ENCODE data around the gene GABRG3. TPM values are rescaled to one million over a fixed set of nuclear protein-coding genes. Genes with fewer than 3 reads are reported as not detected.
A peak's percentile ranks its signal among the peaks of the same experiment; 100 is the strongest.

GABRG3 gene
- polyA plus RNA-seq, 1 donor (not counting 4 experiments of a cell fraction or from before 2014, with no cell fraction given), result not detected

DNA sequence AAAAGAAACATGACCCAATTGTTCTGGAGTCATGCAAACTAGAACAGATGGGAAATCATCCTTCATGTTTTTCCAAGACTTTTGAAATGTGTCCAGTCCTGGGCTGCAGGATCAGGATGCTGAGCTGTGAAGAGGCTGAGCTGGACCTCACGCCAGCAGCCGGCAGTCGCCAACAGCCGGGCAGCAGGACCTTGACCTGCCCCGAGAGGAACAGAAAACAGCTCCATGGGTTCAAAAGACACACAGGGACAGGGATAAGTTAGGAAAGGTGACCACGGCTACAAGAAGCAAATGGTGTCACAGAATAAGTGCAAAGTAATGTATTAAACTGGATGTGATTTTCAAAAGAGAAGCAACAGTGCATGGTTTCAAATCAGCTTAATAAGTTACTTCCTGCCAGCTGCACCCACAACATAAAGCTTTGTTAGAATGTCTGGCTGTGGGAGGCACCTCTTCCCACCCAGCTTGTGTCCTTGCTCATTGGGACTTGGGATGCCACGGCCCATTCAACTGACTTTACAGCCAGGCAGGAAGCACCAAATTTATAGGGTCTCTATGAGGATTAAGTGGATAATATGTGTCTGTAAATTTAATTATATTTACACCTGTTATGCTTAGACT, 266.4 kb downstream of the GABRG3 start:
- dilution Hi-C loops (cut with MboI; ENCODE audit: extremely low pct_ligation_motif_present, low sequenced_read_pairs), result no loop called here
- no peak for FAIRE-seq

DNA sequence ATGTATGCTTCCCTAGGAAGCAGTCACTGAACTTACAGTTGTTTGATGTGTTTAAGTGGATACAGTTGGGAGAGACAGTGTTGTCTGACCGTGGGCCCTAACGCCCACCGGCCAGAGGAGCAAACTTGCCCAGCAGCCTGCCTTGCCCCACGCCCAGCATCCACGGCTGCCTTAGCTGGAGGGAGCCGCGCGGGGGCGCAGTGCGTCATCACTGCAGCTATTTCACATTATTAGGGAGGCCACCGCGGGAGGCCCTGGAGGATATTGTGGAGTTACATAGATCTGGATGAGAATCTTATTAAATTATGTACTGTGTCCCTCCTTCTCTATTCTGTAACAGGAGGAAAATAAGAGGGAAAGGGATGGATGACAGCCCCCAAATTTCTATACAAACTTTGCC, 267.2 kb downstream of the GABRG3 start:
- H3K9me1 ChIP-seq (ENCODE audit: control insufficient read depth, extremely low read depth, insufficient read depth, low read length), result no peaks in the 10 kb centered on the region
- DNase-seq (ENCODE audit: low read depth, low spot score), result no peak
- dilution Hi-C loops (cut with MboI; ENCODE audit: extremely low pct_ligation_motif_present, low sequenced_read_pairs), result no loop called here
- H3K4me3 ChIP-seq (ENCODE audit: control insufficient read depth in 2 of 3, extremely low read depth in 1 of 3, insufficient read depth in 2 of 3, low read depth in 1 of 3, low read length in 3 of 3), result no peak overlapping the region
- H2AFZ ChIP-seq (ENCODE audit: control insufficient read depth, low read length), result no peak overlapping the region
- TF ChIP-seq EZH2 (IDR thresholded peaks at IDR 0.05; ENCODE audit: low read length) (no peak), CTCF (optimal IDR thresholded peaks at IDR 0.05 in 1 of 3, IDR thresholded peaks at IDR 0.05 in 1 of 3, conservative IDR thresholded peaks at IDR 0.05 in 1 of 3; ENCODE audit: extremely low read depth in 1 of 3, insufficient read depth in 2 of 3, low read length in 3 of 3) (peak in 1 of 3 experiments; percentile 49)
- H3K9me3 ChIP-seq (ENCODE audit: control insufficient read depth, low read depth, low read length), result no peaks in the 10 kb centered on the region
- H3K79me2 ChIP-seq (ENCODE audit: control insufficient read depth, insufficient read depth, low read length), result no peaks in the 10 kb centered on the region
- FAIRE-seq, result no peak
- no peaks in the 10 kb centered on the region for H4K20me1 ChIP-seq (ENCODE audit: control insufficient read depth, extremely low read depth, insufficient read depth, low read length)
- H3K27ac ChIP-seq (ENCODE audit: control insufficient read depth, insufficient read depth, low read length), result no peak overlapping the region
- H3K4me2 ChIP-seq (ENCODE audit: control insufficient read depth, extremely low read depth, insufficient read depth, low read depth, low read length), result no peak overlapping the region
- no peaks in the 10 kb centered on the region for H3K4me1 ChIP-seq (ENCODE audit: control insufficient read depth, extremely low read depth, insufficient read depth, low read length)
- H3K36me3 ChIP-seq (ENCODE audit: control insufficient read depth in 2 of 2, extremely low read depth in 1 of 2, insufficient read depth in 2 of 2, low read length in 2 of 2), result no peaks in the 10 kb centered on the region
- no peak overlapping the region for H3K9ac ChIP-seq (ENCODE audit: control insufficient read depth, extremely low read depth, insufficient read depth, low read length)
- no peaks in the 10 kb centered on the region for H3K27me3 ChIP-seq (ENCODE audit: control insufficient read depth, extremely low read depth, insufficient read depth, low read length)

More for the DNA sequence above, 266.4 kb downstream of the GABRG3 start:
- no peak overlapping the region for H3K4me2 ChIP-seq (ENCODE audit: control insufficient read depth, extremely low read depth, insufficient read depth, low read depth, low read length)
- no peak overlapping the region for H2AFZ ChIP-seq (ENCODE audit: control insufficient read depth, low read length)
- H3K9me3 ChIP-seq (ENCODE audit: control insufficient read depth, low read depth, low read length), result no peaks in the 10 kb centered on the region
- no peak overlapping the region for H3K9ac ChIP-seq (ENCODE audit: control insufficient read depth, extremely low read depth, insufficient read depth, low read length)
- no peaks in the 10 kb centered on the region for H3K79me2 ChIP-seq (ENCODE audit: control insufficient read depth, insufficient read depth, low read length)
- no peak for DNase-seq (ENCODE audit: low read depth, low spot score)
- H3K4me1 ChIP-seq (ENCODE audit: control insufficient read depth, extremely low read depth, insufficient read depth, low read length), result no peaks in the 10 kb centered on the region
- H4K20me1 ChIP-seq (ENCODE audit: control insufficient read depth, extremely low read depth, insufficient read depth, low read length), result no peaks in the 10 kb centered on the region
- H3K9me1 ChIP-seq (ENCODE audit: control insufficient read depth, extremely low read depth, insufficient read depth, low read length), result no peaks in the 10 kb centered on the region
- H3K36me3 ChIP-seq (ENCODE audit: control insufficient read depth in 2 of 2, extremely low read depth in 1 of 2, insufficient read depth in 2 of 2, low read length in 2 of 2), result no peaks in the 10 kb centered on the region
- H3K4me3 ChIP-seq (ENCODE audit: control insufficient read depth in 2 of 3, extremely low read depth in 1 of 3, insufficient read depth in 2 of 3, low read depth in 1 of 3, low read length in 3 of 3), result no peak overlapping the region
- no peaks in the 10 kb centered on the region for H3K27me3 ChIP-seq (ENCODE audit: control insufficient read depth, extremely low read depth, insufficient read depth, low read length)
- TF ChIP-seq EZH2 (IDR thresholded peaks at IDR 0.05; ENCODE audit: low read length) (no peak), CTCF (optimal IDR thresholded peaks at IDR 0.05 in 1 of 3, IDR thresholded peaks at IDR 0.05 in 1 of 3, conservative IDR thresholded peaks at IDR 0.05 in 1 of 3; ENCODE audit: extremely low read depth in 1 of 3, insufficient read depth in 2 of 3, low read length in 3 of 3) (no peak)
- no peak overlapping the region for H3K27ac ChIP-seq (ENCODE audit: control insufficient read depth, insufficient read depth, low read length)
